Measurements from ENCODE around the gene NOX4. TPM values are rescaled to one million over a fixed set of nuclear protein-coding genes. Genes with fewer than 3 reads are reported as not detected.
"Not testable (repeated sequence)": the region's sequence is repeated elsewhere in the genome, so short reads cannot be mapped to it uniquely, and the experiment has no call there.

The NOX4 gene
- total RNA-seq, 1 donor = not detected

DNA sequence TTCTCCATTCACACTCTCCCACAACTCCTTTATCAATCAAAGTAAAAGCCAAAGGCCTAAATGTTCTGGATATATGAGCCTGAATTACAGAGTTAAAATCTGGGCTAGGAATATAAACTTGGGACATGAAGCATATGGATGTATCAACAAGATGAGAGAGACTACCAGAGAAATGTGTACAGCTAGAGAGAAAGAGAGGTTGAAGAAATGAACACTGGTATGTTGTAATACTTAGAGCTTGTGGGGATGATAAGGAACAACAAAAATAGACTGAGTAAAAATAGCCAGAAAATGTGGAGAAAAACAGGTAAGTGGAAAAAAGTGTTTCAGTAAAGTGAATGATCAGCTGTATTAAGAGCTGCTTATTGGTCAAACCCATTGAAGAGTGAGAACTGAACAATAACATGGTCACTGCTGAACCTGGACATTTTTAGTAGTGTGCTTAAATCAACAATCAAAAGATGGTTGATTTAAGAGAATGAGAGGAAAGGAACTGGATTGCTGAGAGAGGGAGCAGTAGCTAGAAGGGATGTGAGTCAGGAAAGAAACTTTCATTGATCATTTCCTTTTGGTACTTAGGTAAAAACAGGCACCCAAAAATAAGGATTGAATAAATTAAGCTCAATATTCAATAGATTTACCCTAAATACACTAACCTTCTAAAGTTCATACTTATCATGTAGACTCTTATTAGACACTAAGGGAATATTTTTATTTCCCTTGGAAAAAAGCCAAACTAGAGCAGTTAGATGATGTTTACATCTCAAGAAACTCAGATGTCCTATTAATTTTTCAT is 111.0 kb downstream of the NOX4 start:
- H3K4me3 ChIP-seq (ENCODE audit: low read length); H3K27me3 ChIP-seq (ENCODE audit: insufficient read depth, low read length); H3K4me1 ChIP-seq (ENCODE audit: insufficient read depth, low read length); H3K9me3 ChIP-seq (ENCODE audit: low read depth, low read length): not testable (repeated sequence)

DNA sequence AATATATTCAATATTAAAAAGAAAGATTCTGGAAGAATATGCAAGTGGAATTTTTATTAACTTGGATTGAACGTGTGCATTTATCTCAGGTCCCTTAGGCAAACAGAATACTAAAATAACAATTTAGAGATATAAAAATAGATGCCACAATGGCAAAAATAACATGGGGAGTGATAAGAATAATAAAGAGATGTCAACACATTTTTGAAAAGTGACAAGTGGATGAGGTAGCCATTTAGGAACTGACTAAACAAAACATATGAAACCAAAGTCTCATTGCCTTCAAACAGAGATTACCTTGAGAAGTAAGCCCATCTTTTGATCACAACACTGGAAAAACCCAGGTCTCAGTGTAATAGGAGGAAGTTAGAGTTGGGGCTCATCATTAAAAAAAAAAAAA is 112.2 kb downstream of the NOX4 start:
- not testable (repeated sequence) for H3K4me1 ChIP-seq (ENCODE audit: insufficient read depth, low read length); H3K9me3 ChIP-seq (ENCODE audit: low read depth, low read length); H3K27me3 ChIP-seq (ENCODE audit: insufficient read depth, low read length); H3K4me3 ChIP-seq (ENCODE audit: low read length)

DNA sequence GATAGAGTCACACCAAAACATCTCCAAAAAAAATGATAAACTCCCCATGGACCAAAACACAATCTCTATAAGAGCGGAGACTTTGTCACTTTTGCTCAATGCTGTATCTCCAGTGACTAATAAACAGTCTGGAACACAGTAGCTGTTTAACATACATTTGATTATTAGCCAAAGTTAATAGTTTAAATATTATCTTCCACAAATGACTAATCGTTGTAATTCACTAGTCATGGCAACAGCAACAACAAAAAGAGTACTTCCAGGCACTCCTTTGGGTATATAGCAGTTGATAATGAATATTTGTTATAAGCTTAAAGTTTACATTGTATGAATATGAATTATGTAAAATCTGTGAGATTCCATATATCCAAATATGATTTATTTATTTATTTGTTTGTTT is 121.8 kb downstream of the NOX4 start:
- H3K27me3 ChIP-seq (ENCODE audit: insufficient read depth, low read length); H3K4me1 ChIP-seq (ENCODE audit: insufficient read depth, low read length); H3K4me3 ChIP-seq (ENCODE audit: low read length); H3K9me3 ChIP-seq (ENCODE audit: low read depth, low read length): not testable (repeated sequence)

DNA sequence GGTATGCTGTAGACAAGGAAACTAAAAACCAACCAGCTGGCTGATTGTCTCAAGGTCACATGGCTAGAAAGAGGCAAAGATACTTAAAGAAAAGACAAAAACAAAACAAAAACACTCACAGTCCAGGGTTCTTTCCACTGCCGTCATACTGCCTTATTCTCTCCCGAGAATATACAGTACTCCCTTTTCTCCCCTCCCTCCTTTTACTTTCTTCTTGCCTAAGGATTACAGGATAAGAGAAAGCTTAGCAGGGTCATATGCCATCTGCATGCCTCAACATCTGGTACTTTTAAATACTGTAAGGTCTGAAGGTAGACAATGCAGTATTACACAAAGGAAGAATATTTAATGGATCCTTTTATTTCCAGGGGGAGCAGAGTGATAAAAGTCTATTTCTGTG is 126.3 kb downstream of the NOX4 start:
- not testable (repeated sequence) for H3K9me3 ChIP-seq (ENCODE audit: low read depth, low read length); H3K27me3 ChIP-seq (ENCODE audit: insufficient read depth, low read length); H3K4me1 ChIP-seq (ENCODE audit: insufficient read depth, low read length); H3K4me3 ChIP-seq (ENCODE audit: low read length)

GRCh38 chr11:89361734-89362133 is 129.4 kb downstream of the NOX4 start:
- H3K4me3 ChIP-seq (ENCODE audit: low read length) = no peak overlapping the region
- no peaks in the 10 kb centered on the region for H3K4me1 ChIP-seq (ENCODE audit: insufficient read depth, low read length)
- H3K9me3 ChIP-seq (ENCODE audit: low read depth, low read length) = no peaks in the 10 kb centered on the region
- H3K27me3 ChIP-seq (ENCODE audit: insufficient read depth, low read length) = no peaks in the 10 kb centered on the region

GRCh38 chr11:89359208-89359607 is 132.0 kb downstream of the NOX4 start:
- not testable (repeated sequence) for H3K4me3 ChIP-seq (ENCODE audit: low read length); H3K9me3 ChIP-seq (ENCODE audit: low read depth, low read length); H3K27me3 ChIP-seq (ENCODE audit: insufficient read depth, low read length); H3K4me1 ChIP-seq (ENCODE audit: insufficient read depth, low read length)

DNA sequence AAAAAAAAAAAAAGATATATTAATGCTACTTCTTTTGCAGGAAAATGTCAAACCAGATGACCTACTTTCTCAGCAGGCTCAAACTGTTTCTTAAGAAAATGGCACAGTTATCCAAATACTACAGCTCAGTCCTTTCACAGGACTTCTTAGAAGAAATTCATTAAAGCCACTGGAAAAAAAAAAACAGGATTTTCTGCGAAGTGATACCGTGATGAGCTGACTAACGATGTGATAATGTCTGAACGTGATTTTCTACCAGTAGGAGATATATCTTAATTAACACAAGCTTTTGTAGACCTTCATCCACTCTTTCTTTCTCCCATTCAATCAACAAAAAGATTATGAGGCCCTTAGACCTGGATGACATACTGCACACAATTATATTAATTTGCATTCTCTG is 132.4 kb downstream of the NOX4 start:
- no peaks in the 10 kb centered on the region for H3K4me1 ChIP-seq (ENCODE audit: insufficient read depth, low read length)
- no peak overlapping the region for H3K4me3 ChIP-seq (ENCODE audit: low read length)
- H3K27me3 ChIP-seq (ENCODE audit: insufficient read depth, low read length) = no peaks in the 10 kb centered on the region
- no peaks in the 10 kb centered on the region for H3K9me3 ChIP-seq (ENCODE audit: low read depth, low read length)

DNA sequence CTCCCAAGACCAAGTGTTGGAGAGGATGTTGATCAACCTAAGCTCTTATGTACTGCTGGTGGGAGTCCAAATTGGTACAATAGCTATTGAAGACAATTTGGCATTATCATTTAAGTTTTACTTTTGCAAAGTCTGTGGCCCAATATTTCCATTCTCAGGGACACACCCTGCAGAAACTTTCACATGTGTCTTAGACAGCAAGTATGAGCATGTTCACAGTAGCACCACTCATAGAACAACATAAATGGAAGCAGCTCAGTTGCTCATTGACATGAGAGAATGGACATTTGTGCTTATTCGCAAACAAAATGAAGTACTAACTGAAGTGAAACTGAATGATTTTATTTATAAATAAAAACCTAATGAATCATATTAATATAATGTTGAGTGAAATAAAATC is 135.5 kb downstream of the NOX4 start:
- Histone ChIP-seq H3K9me3 (ENCODE audit: low read depth, low read length) (no peaks in the 10 kb centered on the region), H3K4me1 (ENCODE audit: insufficient read depth, low read length) (no peaks in the 10 kb centered on the region), H3K4me3 (ENCODE audit: low read length) (no peak overlapping the region), H3K27me3 (ENCODE audit: insufficient read depth, low read length) (no peaks in the 10 kb centered on the region)

GRCh38 chr11:89354513-89354912 is 136.7 kb downstream of the NOX4 start:
- H3K9me3 ChIP-seq (ENCODE audit: low read depth, low read length); H3K4me3 ChIP-seq (ENCODE audit: low read length); H3K4me1 ChIP-seq (ENCODE audit: insufficient read depth, low read length); H3K27me3 ChIP-seq (ENCODE audit: insufficient read depth, low read length): not testable (repeated sequence)

GRCh38 chr11:89347071-89347470 is 144.1 kb downstream of the NOX4 start:
- Histone ChIP-seq H3K9me3 (ENCODE audit: low read depth, low read length) (no peaks in the 10 kb centered on the region), H3K4me1 (ENCODE audit: insufficient read depth, low read length) (no peaks in the 10 kb centered on the region), H3K27me3 (ENCODE audit: insufficient read depth, low read length) (no peaks in the 10 kb centered on the region), H3K4me3 (ENCODE audit: low read length) (no peak overlapping the region)

- H3K27me3 ChIP-seq (ENCODE audit: insufficient read depth, low read length) = no peaks in the 10 kb centered on the region
- H3K4me1 ChIP-seq (ENCODE audit: insufficient read depth, low read length) = no peaks in the 10 kb centered on the region
- no peaks in the 10 kb centered on the region for H3K9me3 ChIP-seq (ENCODE audit: low read depth, low read length)
- H3K4me3 ChIP-seq (ENCODE audit: low read length) = no peak overlapping the region
Observed at GRCh38 chr11:89346601-89347000, 144.6 kb downstream of the NOX4 start.

DNA sequence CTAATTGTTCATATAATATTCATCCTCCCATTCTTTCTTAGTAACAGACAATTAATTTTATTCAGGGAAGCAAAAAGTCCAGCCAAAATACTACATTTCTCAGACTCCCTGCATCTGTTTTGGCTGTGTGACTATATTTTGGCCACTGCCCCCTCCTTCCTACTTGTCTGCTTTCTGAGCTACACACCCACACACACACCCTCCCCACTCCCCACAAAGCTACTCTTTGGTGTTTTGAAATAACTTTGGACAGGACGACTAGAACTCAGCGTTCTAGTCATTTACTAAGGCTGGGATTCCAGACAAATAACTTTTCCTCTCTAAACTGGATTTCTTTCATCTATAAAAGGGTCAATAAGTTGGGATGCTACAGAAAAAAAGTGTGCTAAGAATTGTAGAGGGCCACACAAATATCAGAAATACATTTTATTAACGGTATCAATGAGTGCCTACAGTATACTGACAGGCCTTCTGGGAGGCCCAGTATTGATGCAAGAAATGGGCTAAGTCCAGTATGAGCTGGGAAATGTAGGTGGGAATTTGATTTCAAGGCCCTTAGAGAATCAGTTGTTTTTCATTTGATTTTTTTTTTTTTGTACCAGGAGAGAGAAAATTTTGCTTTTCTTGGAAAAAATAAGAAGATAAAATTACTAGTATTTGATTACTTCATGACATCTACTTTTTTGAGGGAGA is 148.1 kb downstream of the NOX4 start:
- not testable (repeated sequence) for H3K4me3 ChIP-seq (ENCODE audit: low read length); H3K4me1 ChIP-seq (ENCODE audit: insufficient read depth, low read length); H3K27me3 ChIP-seq (ENCODE audit: insufficient read depth, low read length); H3K9me3 ChIP-seq (ENCODE audit: low read depth, low read length)

DNA sequence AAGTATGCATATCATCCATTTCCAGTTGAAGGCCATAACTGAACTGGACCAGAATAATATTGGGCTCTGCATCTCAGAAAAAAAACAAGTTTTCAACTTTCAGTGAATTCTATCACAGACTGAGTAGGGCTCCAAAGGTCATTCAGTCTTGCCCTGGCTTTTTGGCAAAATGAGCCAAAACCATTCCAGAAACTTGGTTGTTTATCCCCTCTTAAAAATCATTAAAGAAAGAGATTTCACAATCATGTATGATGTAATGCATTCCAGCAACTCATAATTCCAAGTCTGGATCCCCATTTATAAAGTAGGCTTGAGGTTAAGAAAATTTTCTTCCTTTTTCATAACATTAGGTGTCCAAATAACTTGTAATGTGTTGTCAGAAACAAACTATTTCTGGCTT is 150.7 kb downstream of the NOX4 start:
- not testable (repeated sequence) for H3K4me3 ChIP-seq (ENCODE audit: low read length); H3K4me1 ChIP-seq (ENCODE audit: insufficient read depth, low read length); H3K27me3 ChIP-seq (ENCODE audit: insufficient read depth, low read length); H3K9me3 ChIP-seq (ENCODE audit: low read depth, low read length)

GRCh38 chr11:89338073-89338472 is 153.1 kb downstream of the NOX4 start:
- H3K4me3 ChIP-seq (ENCODE audit: low read length); H3K4me1 ChIP-seq (ENCODE audit: insufficient read depth, low read length); H3K9me3 ChIP-seq (ENCODE audit: low read depth, low read length); H3K27me3 ChIP-seq (ENCODE audit: insufficient read depth, low read length): not testable (repeated sequence)

- H3K9me3 ChIP-seq (ENCODE audit: low read depth, low read length); H3K4me1 ChIP-seq (ENCODE audit: insufficient read depth, low read length); H3K27me3 ChIP-seq (ENCODE audit: insufficient read depth, low read length); H3K4me3 ChIP-seq (ENCODE audit: low read length): not testable (repeated sequence)
Observed at GRCh38 chr11:89337100-89337650, 154.0 kb downstream of the NOX4 start.

GRCh38 chr11:89333704-89334103 is 157.5 kb downstream of the NOX4 start:
- H3K4me3 ChIP-seq (ENCODE audit: low read length); H3K27me3 ChIP-seq (ENCODE audit: insufficient read depth, low read length); H3K9me3 ChIP-seq (ENCODE audit: low read depth, low read length); H3K4me1 ChIP-seq (ENCODE audit: insufficient read depth, low read length): not testable (repeated sequence)
